ENCODE data around the gene MYLK.
A peak's percentile ranks its signal among the peaks of the same experiment; 100 is the strongest.
"Not testable (repeated sequence)": the region's sequence is repeated elsewhere in the genome, so short reads cannot be mapped to it uniquely, and the experiment has no call there.

MYLK gene

DNA sequence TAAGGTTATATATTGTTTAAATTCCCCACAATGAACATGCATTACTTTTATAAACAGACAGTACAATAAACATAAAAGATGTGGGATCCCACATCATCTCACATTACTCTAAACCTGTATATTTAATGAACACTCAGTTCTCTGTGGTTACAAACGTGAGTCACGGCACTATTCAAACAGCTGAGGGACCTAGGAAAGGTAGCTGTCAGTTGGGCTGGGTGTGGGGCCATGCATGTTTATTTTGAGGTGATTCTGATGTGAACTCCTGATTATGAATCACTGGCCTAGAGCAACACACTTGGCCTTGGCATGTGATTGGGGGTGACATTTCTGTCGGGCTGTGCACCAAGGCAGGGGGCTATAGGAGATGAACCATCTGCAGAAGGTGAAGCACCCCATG lies 151.7 kb downstream of the MYLK start:
- DNase-seq, result no peak
- intact Hi-C loops (cut with DNase I), result no loop called here

DNA sequence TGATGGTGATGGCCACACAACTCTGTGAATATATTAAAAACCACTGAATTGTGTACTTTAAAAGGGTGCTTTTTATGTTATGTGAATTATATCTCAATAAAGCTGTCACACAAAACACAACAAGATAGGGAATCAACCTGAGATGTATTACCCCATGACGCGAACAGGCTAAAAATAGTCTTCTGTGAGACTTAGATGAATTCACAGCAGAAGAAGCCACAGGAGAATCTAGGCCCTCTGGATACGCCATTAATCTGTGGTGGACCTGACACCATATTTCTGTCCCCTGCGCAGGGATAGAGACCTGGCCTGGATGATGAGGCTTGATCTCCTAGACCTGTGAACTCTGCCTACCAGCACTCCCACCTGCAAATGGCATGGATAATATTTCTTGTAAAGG lies 153.3 kb downstream of the MYLK start:
- intact Hi-C loops (cut with DNase I), result no loop called here
- DNase-seq, result no peak

GRCh38 chr3:123728991-123729390 lies 155.1 kb downstream of the MYLK start:
- intact Hi-C loops (cut with DNase I), result no loop called here
- DNase-seq, result no peak

DNA sequence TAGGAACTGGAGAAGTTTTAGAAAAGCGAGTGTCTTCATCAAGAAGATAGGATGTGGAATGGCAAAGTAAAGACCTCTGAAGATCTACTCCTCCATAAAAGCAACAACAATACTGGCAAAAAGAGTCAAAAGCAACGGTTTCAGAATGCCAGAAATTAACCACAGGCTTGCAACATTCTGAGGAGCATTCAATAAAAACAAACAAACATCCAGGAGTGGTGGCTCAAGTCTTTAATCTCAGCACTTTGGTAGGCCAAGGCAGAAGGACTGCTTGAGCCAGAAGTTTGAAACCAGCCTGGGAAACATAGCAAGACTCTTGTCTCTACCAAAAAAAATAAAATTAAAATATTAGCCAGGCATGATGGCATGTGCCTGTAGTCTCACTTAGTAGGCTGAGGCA lies 156.1 kb downstream of the MYLK start:
- intact Hi-C loops (cut with DNase I), result no loop called here
- DNase-seq, result no peak

DNA sequence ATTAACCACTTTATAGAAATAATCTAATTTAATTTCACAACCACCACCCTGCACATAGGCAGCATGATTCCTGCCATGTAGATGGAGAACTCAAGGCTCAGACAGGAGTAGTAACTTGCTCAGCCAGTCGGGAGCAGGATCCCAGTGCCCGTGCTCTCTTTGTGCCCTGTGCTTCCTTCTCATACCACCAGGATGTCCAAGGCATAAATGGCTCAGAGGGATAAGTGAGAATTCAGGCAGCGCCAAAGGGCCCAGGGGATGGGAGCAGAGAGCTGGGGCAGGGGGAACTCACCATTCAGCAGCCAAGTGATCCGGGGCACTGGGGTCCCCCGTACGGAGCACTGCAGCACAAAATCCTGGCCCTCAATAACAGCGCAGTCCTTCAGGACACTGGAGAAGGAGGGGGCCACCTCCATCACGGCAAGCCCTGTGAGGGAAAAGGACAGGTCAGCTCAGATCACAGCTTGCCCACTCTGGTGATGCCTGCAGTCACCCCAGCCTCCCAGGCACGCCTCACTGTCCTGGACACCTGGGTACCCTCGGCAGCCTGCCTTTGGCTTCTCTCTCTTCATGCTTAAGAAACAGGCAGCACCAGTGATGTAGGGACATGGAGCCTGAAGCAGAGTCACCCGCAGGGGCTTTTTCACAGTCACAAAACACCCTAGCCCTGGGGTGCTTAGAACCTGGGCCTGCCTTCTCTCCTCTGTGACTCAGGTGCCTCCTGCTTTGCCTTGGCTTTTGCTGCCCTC lies 158.3 kb downstream of the MYLK start:
- intact Hi-C loops (cut with DNase I), result no loop called here
- no peak for DNase-seq

GRCh38 chr3:123724306-123724705 lies 159.8 kb downstream of the MYLK start:
- intact Hi-C loops (cut with DNase I), result no loop called here
- DNase-seq, result no peak

- DNase-seq, result peak in 4 of 10 donors; percentile 46 to 58 (median 52)
- intact Hi-C loops (cut with DNase I), result no loop called here
Observed at GRCh38 chr3:123723522-123724168, 160.5 kb downstream of the MYLK start.

GRCh38 chr3:123723070-123723469 lies 161.1 kb downstream of the MYLK start:
- intact Hi-C loops (cut with DNase I), result no loop called here
- DNase-seq, result no peak

DNA sequence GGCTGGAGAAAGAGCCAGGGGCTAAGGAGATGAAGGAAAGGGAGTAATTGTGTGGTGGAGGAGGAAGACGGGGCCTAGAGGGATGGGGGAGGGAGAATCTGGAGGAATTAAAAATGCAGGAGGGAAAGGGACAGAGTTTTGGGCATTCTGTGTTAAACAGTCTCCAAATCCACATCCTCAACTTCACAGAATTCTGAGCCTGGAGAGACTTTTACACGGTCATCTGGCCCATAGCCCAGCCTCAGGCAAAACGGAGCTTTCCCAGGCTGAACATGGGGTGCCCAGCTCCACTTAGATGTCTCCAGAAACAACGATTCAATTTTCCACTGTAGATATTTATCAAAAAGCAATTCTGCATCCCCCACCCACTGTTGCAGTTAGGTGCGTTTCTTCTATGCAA lies 161.7 kb downstream of the MYLK start:
- no peak for DNase-seq
- intact Hi-C loops (cut with DNase I), result no loop called here

- intact Hi-C loops (cut with DNase I), result no loop called here
- no peak for DNase-seq
Observed at GRCh38 chr3:123722021-123722420, 162.1 kb downstream of the MYLK start.

DNA sequence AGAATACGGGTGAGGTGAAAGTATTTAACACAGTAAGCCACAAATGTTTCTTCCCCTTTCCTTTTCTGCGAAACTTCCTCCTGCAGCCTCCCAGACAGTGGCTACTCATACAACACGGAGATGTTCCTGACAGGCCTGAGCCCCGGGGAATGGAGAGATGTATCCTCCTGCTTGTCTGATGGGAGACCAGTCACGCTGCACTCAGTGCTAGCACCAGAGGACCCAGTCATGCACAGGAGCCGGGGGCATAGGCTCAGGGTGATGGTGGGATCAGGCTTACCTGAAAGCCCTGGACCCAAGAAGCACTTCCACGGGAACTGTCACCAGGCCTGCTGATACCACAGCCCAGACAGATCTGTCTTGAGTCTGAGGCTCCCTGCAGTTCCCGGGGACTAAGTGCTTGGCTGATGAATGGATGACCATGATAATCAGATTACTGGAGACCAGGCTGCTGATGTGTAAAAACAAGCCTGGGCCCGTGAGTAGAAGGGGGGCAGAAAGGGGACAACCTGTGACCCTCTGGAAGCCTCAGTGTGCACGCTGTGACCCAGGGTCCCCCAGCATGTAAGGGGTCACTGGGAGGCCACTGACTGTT lies 162.9 kb downstream of the MYLK start:
- DNase-seq; intact Hi-C loops (cut with DNase I): not testable (repeated sequence)

DNA sequence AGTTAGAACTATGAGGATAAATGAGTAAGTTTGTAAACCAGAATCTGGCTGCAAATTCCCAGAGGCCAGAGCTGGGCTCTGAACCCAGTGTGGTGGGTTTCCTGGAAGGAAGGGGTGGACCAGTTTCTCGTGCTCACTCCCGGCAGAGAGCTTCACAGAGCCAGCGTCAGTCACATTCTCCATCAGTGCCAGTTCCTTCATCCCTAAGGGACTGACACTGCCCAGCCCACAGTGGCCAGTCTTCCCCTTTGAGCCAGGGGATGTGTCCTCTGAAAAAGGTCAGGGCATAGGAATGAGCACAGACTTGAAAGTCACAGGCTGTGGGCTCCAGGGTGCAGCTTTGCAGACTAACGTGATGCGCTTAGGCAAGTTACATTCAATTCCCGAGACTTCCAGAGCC lies 163.5 kb downstream of the MYLK start:
- no peak for DNase-seq
- intact Hi-C loops (cut with DNase I), result no loop called here

GRCh38 chr3:123719862-123720453 lies 164.2 kb downstream of the MYLK start:
- intact Hi-C loops (cut with DNase I), result loop anchor here (1.0 kb wide), 1 partner anchor 68 kb away; no protein-coding TSS in a partner anchor
- peak in 2 of 10 donors; percentile 53 to 77 for DNase-seq

DNA sequence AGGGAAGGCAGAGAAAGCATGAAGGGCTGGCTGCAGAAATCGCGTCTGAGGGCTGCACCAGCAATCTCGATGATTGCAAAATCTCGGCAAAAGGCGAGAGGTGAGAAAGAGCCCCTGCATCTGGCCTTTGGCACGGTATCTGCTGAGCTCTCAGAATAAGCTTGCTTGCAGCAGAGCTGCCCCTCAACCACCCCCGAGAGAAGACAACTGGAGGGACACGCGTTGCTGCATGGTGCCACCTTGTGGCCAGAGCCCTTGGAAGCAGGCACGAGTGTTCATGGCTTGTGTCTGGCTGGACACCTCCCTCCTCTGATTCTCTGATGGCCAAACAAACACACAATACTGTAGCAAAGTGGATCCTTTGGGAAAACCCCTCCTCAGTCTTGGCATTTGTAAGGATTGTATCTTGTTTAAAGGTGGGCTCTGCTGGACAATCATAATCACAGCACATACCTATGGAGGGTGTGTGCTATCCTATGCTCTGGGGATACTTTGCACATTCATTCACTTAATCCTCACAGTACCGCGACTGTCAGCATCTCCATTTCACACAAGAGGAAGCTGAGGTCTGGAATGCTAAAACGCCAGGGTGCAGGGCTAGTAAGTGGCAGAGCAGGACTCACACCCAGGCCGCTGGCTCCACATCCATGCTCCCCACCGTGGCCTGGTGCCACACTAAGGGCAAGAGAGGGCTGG lies 164.9 kb downstream of the MYLK start:
- intact Hi-C loops (cut with DNase I), result loop anchor here (1.0 kb wide), 1 partner anchor 67 kb away; no protein-coding TSS in a partner anchor
- peak; percentile 70 to 97 (median 85) for DNase-seq

DNA sequence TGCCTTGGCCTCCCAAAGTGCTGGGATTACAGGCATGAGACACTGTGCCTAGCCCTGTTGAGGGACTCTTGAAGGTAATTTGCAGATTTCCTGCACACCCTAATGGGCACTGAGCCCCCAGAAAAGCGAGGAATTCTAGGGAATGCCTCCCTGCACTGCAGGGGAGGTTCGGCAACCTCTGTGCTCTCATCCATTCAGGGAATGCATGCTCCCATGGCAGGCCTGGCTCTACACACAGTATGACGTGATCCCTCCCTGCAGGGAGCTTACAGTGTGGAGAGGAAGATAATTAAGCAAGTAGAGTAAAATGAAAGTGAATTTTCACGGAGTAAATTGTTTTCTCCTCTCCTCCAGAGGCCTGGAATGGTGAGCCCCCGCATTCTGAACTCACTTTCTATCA lies 166.0 kb downstream of the MYLK start:
- intact Hi-C loops (cut with DNase I), result no loop called here
- no peak for DNase-seq

DNA sequence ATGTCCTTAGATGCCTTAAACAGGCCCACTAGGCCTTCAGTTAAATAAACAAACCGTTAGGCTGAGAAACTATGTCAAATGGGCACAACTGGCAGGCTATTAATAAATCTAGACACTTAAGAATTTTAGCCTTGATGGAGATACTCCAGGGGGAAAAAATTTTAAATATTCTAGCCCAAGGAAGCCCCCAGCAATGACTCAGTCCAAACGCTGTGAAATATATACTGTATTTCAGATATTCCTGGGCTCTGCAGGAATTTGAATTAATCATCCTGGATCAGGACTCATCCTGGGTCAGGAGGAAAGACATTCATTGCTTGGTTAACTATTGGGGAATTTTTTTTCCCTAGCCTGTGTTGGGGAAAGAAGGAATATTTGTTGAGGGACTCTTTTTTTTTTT lies 166.7 kb downstream of the MYLK start:
- intact Hi-C loops (cut with DNase I); DNase-seq: not testable (repeated sequence)

GRCh38 chr3:123716411-123716810 lies 167.7 kb downstream of the MYLK start:
- DNase-seq, result peak in 1 of 10 donors; percentile 2
- intact Hi-C loops (cut with DNase I), result no loop called here

GRCh38 chr3:123713211-123713610 lies 170.9 kb downstream of the MYLK start:
- peak in 1 of 10 donors; percentile 83 for DNase-seq
- intact Hi-C loops (cut with DNase I), result no loop called here

- intact Hi-C loops (cut with DNase I), result no loop called here
- DNase-seq, result peak in 1 of 10 donors; percentile 62
Observed at GRCh38 chr3:123712077-123712860, 171.9 kb downstream of the MYLK start.

GRCh38 chr3:123711356-123711755 lies 172.8 kb downstream of the MYLK start:
- DNase-seq, result peak in 1 of 10 donors; percentile 21
- intact Hi-C loops (cut with DNase I), result no loop called here

Measured in posterior cingulate gyrus (tissue), 11 donors.